Common myeloid progenitor, CD34-positive (primary cell): ENCODE data around the gene PPFIA1.

Experiments
- CTCF ChIA-PET: fragments of 350-600 bp; sonication (Branson Sonifier 250); formaldehyde crosslinking; loops from one replicate; lab custom pipeline; 2021; ENCODE audit warnings: antibody characterized with exemption; lab: Charles Lee
- POLR2A ChIA-PET: fragments of 350-600 bp; sonication (Branson Sonifier 250); formaldehyde crosslinking; loops from one replicate; lab custom pipeline; 2021; ENCODE audit warnings: antibody characterized with exemption; lab: Charles Lee
- DNase-seq, 3 donors: peaks; one replicate each; pipeline versions ENCODE4 v3.0.0 to v3.0.0-alpha.2; 2013
- H3K27ac ChIP-seq, 2 experiments: 1 replicate in 1 of 2; 2 replicates in 1 of 2; pipeline ENCODE4 v1.7.0; 2013; ENCODE audit warnings: inconsistent platforms in 2 of 2, low read length in 2 of 2, mild to moderate bottlenecking in 2 of 2, low read depth in 1 of 2, moderate library complexity in 1 of 2; ENCODE audit not compliant: severe bottlenecking in 2 of 2, insufficient read depth in 1 of 2, poor library complexity in 1 of 2
- H3K27me3 ChIP-seq, 5 experiments: replicated peaks in 2 of 5; 1 replicate in 3 of 5; 2 replicates in 2 of 5; pipeline versions ENCODE4 v1.6.1 to v1.7.0; 2013; ENCODE audit warnings: low read length in 4 of 5, mild to moderate bottlenecking in 2 of 5, moderate library complexity in 2 of 5, inconsistent platforms in 1 of 5; ENCODE audit not compliant: insufficient read depth in 5 of 5, control insufficient read depth in 4 of 5
- H3K36me3 ChIP-seq, 4 experiments: 1 replicate in 2 of 4; 2 replicates in 2 of 4; pipeline versions ENCODE4 v1.6.1 to v1.7.0; 2013; ENCODE audit warnings: low read length in 3 of 4, control low read depth in 1 of 4, mild to moderate bottlenecking in 1 of 4; ENCODE audit not compliant: control insufficient read depth in 4 of 4, insufficient read depth in 4 of 4
- H3K4me1 ChIP-seq, 4 experiments: 1 replicate in 3 of 4; 2 replicates in 1 of 4; pipeline versions ENCODE4 v1.6.1 to v1.7.1; 2013; ENCODE audit warnings: low read length in 3 of 4, mild to moderate bottlenecking in 3 of 4, control low read depth in 1 of 4, inconsistent platforms in 1 of 4, moderate library complexity in 1 of 4; ENCODE audit not compliant: control insufficient read depth in 4 of 4, insufficient read depth in 4 of 4; ENCODE audit errors: control extremely low read depth in 1 of 4
- H3K4me3 ChIP-seq, 7 experiments: 1 replicate in 4 of 7; 2 replicates in 3 of 7; pipeline versions ENCODE4 v1.5.1 to v1.7.0; 2013; ENCODE audit warnings: mild to moderate bottlenecking in 7 of 7, low read length in 6 of 7, moderate library complexity in 6 of 7, inconsistent platforms in 2 of 7, low read depth in 2 of 7, control low read depth in 1 of 7; ENCODE audit not compliant: insufficient read depth in 4 of 7, control insufficient read depth in 1 of 7; ENCODE audit errors: extremely low read depth in 1 of 7
- H3K9me3 ChIP-seq, 5 experiments: 1 replicate in 4 of 5; 2 replicates in 1 of 5; pipeline versions ENCODE4 v1.6.1 to v1.7.1; 2013; ENCODE audit warnings: low read length in 4 of 5, mild to moderate bottlenecking in 2 of 5, inconsistent platforms in 1 of 5, low read depth in 1 of 5, moderate library complexity in 1 of 5; ENCODE audit not compliant: control insufficient read depth in 4 of 5, insufficient read depth in 2 of 5; ENCODE audit errors: control extremely low read depth in 1 of 5
- WGBS: methylation state at CpG from one replicate; pipeline ENCODE4 v1.1.5; 2013; ENCODE audit not compliant: insufficient coverage; 5-methylcytosine and 5-hydroxymethylcytosine counted together

The PPFIA1 gene

GRCh38 chr11:70365544-70365927 lies 95.0 kb downstream of the PPFIA1 start:
- Histone ChIP-seq H3K4me1 (peaks cover 28 to 45% (median 38%) of the 10 kb centered on the region in 4 experiments), H3K36me3 (peaks cover 9 to 24% (median 13%) of the 10 kb centered on the region in 4 experiments), H3K9me3 (no peaks in the 10 kb centered on the region), H3K27ac (no peak overlapping the region), H3K27me3 (no peaks in the 10 kb centered on the region), H3K4me3 (peak overlapping the region in 5 of 7 experiments; percentile 6 to 63 (median 32))
- WGBS: 10% methylated on average over 2 of the region's 3 CpGs
- CTCF ChIA-PET: interaction anchor here (1.4 kb wide), 1 partner anchor 35 kb away, joined by 5 read pairs; no protein-coding TSS in a partner anchor
- POLR2A ChIA-PET: interaction anchor here (0.6 to 1.1 kb wide), 2 partner anchors 50 to 458 kb away, joined by 3 to 5 read pairs; no protein-coding TSS in a partner anchor
- DNase-seq: no peak

- H3K27ac ChIP-seq: no peak overlapping the region
- POLR2A ChIA-PET: no interaction called here
- DNase-seq: peak in 2 of 3 donors; percentile 59 to 77
- peaks cover 4 to 16% (median 9%) of the 10 kb centered on the region in 4 experiments for H3K36me3 ChIP-seq
- no peaks in the 10 kb centered on the region for H3K27me3 ChIP-seq
- CTCF ChIA-PET: interaction anchor here (0.6 to 1.6 kb wide), 4 partner anchors 12 to 130 kb away, joined by 3 to 8 read pairs (median 3); no protein-coding TSS in a partner anchor
- H3K4me1 ChIP-seq: peaks cover 28 to 45% (median 38%) of the 10 kb centered on the region in 4 experiments
- H3K9me3 ChIP-seq: no peaks in the 10 kb centered on the region
- peak overlapping the region in 3 of 7 experiments; percentile 6 to 34 (median 33) for H3K4me3 ChIP-seq
- 34% methylated on average over 5 of the region's 8 CpGs for WGBS
These were observed 96.6 kb downstream of the PPFIA1 start for GRCh38 chr11:70367071-70367470.

GRCh38 chr11:70368961-70369360 lies 98.5 kb downstream of the PPFIA1 start:
- Histone ChIP-seq H3K27me3 (no peaks in the 10 kb centered on the region), H3K4me3 (no peak overlapping the region), H3K9me3 (no peaks in the 10 kb centered on the region), H3K36me3 (peaks cover 7 to 19% (median 10%) of the 10 kb centered on the region in 4 experiments), H3K27ac (no peak overlapping the region), H3K4me1 (peaks cover 27 to 39% (median 34%) of the 10 kb centered on the region in 4 experiments)
- ChIA-PET CTCF (no interaction called here), POLR2A (no interaction called here)
- DNase-seq: no peak
- no CpG with 5 or more reads among the region's 2 CpGs for WGBS

- Histone ChIP-seq H3K27ac (no peak overlapping the region), H3K4me3 (no peak overlapping the region), H3K9me3 (no peaks in the 10 kb centered on the region), H3K4me1 (peaks cover 4 to 17% (median 14%) of the 10 kb centered on the region in 4 experiments), H3K36me3 (peaks cover 8 to 40% (median 19%) of the 10 kb centered on the region in 4 experiments), H3K27me3 (no peaks in the 10 kb centered on the region)
- no peak for DNase-seq
- ChIA-PET POLR2A (no interaction called here), CTCF (no interaction called here)
- 88% methylated on average over 3 of the region's 5 CpGs for WGBS
These were observed 100.8 kb downstream of the PPFIA1 start for GRCh38 chr11:70371241-70371640.

GRCh38 chr11:70372076-70372475 lies 101.6 kb downstream of the PPFIA1 start:
- 99% methylated on average over 7 of the region's 8 CpGs for WGBS
- no peaks in the 10 kb centered on the region for H3K9me3 ChIP-seq
- H3K27ac ChIP-seq: no peak overlapping the region
- ChIA-PET POLR2A (no interaction called here), CTCF (no interaction called here)
- peaks cover 11 to 45% (median 23%) of the 10 kb centered on the region in 4 experiments for H3K36me3 ChIP-seq
- no peak overlapping the region for H3K4me3 ChIP-seq
- peaks cover 0 to 9% (median 7%) of the 10 kb centered on the region in 4 experiments for H3K4me1 ChIP-seq
- no peaks in the 10 kb centered on the region for H3K27me3 ChIP-seq
- no peak for DNase-seq

- no peaks in the 10 kb centered on the region for H3K4me1 ChIP-seq
- no peak overlapping the region for H3K4me3 ChIP-seq
- ChIA-PET POLR2A (no interaction called here), CTCF (interaction anchor here (1.6 to 2.5 kb wide), 2 partner anchors 10 to 37 kb away, joined by 3 to 5 read pairs; no protein-coding TSS in a partner anchor)
- no peaks in the 10 kb centered on the region for H3K9me3 ChIP-seq
- DNase-seq: no peak
- H3K27ac ChIP-seq: no peak overlapping the region
- 96% methylated on average over 5 of the region's 12 CpGs for WGBS
- no peaks in the 10 kb centered on the region for H3K27me3 ChIP-seq
- H3K36me3 ChIP-seq: peaks cover 18 to 60% (median 39%) of the 10 kb centered on the region in 4 experiments
These were observed 106.1 kb downstream of the PPFIA1 start for GRCh38 chr11:70376621-70377020.

GRCh38 chr11:70377645-70378044 lies 107.2 kb downstream of the PPFIA1 start:
- ChIA-PET CTCF (interaction anchor here (1.1 to 2.7 kb wide), 4 partner anchors 11 to 46 kb away, joined by 3 to 10 read pairs (median 6); no protein-coding TSS in a partner anchor), POLR2A (no interaction called here)
- no peak for DNase-seq
- no peaks in the 10 kb centered on the region for H3K4me1 ChIP-seq
- H3K27me3 ChIP-seq: no peaks in the 10 kb centered on the region
- peaks cover 18 to 63% (median 39%) of the 10 kb centered on the region in 4 experiments for H3K36me3 ChIP-seq
- no peak overlapping the region for H3K4me3 ChIP-seq
- no peaks in the 10 kb centered on the region for H3K9me3 ChIP-seq
- no peak overlapping the region for H3K27ac ChIP-seq
- no CpG with 5 or more reads among the region's 8 CpGs for WGBS
